HepG2 (cell line): ENCODE results near the gene KIF27. TPM values are rescaled to one million over a fixed set of nuclear protein-coding genes. Genes with fewer than 3 reads are reported as not detected.

Experiments used
- AHDC1 ChIP-seq: sonication (generic); formaldehyde crosslinking; IDR thresholded peaks from 2 replicates; pipeline ENCODE4 v1.5.1; 2020; ENCODE audit warnings: mild to moderate bottlenecking, missing genetic modification reagents, borderline replicate concordance
- CREM ChIP-seq, 2 experiments: sonication (generic) in 1 of 2; formaldehyde crosslinking in 1 of 2; IDR thresholded peaks; 2 replicates each; pipeline versions ENCODE4 v1.4.0 to v1.6.1; 2016 to 2020; ENCODE audit warnings: antibody characterized with exemption in 1 of 2, mild to moderate bottlenecking in 1 of 2, missing genetic modification reagents in 1 of 2
- ERF ChIP-seq: IDR thresholded peaks from 2 replicates; pipeline ENCODE4 v1.6.1; 2018; ENCODE audit warnings: missing biosample characterization, missing genetic modification reagents
- FIP1L1 ChIP-seq: fragments of 200-400 bp; formaldehyde crosslinking; IDR thresholded peaks from 2 replicates; pipeline ENCODE4 v1.6.1; 2018; ENCODE audit warnings: low read depth, mild to moderate bottlenecking, low read length, moderate library complexity, borderline replicate concordance; ENCODE audit not compliant: insufficient read depth
- POLR2AphosphoS5 ChIP-seq: IDR thresholded peaks from 2 replicates; pipeline ENCODE4 v1.6.1; 2012; ENCODE audit warnings: low read depth, low read length
- UBTF ChIP-seq: sonication (generic); formaldehyde crosslinking; IDR thresholded peaks from 2 replicates; pipeline ENCODE4 v1.4.0; 2020; ENCODE audit warnings: mild to moderate bottlenecking, missing genetic modification reagents
- ZBTB43 ChIP-seq: sonication (generic); formaldehyde crosslinking; conservative IDR thresholded peaks from 2 replicates; pipeline ENCODE4 v1.4.0; 2020; ENCODE audit warnings: missing genetic modification reagents
- ZNF180 ChIP-seq: sonication (generic); formaldehyde crosslinking; IDR thresholded peaks from 2 replicates; pipeline ENCODE4 v1.4.0; 2020; ENCODE audit warnings: low read depth, missing genetic modification reagents, borderline replicate concordance
- ZNF232 ChIP-seq: sonication (generic); formaldehyde crosslinking; IDR thresholded peaks from 2 replicates; pipeline ENCODE4 v1.4.0; 2020; ENCODE audit warnings: missing genetic modification reagents, borderline replicate concordance
- ZNF234 ChIP-seq: sonication (generic); formaldehyde crosslinking; conservative IDR thresholded peaks from 2 replicates; pipeline ENCODE4 v1.5.1; 2020; ENCODE audit warnings: mild to moderate bottlenecking, missing genetic modification reagents
- ZNF276 ChIP-seq: sonication (generic); formaldehyde crosslinking; IDR thresholded peaks from 2 replicates; pipeline ENCODE4 v1.4.0; 2020; ENCODE audit warnings: mild to moderate bottlenecking, low read depth, missing genetic modification reagents
- ZNF362 ChIP-seq: sonication (generic); formaldehyde crosslinking; IDR thresholded peaks from 2 replicates; pipeline ENCODE4 v1.4.0; 2020; ENCODE audit warnings: missing genetic modification reagents, mild to moderate bottlenecking, borderline replicate concordance
- ZNF430 ChIP-seq: sonication (generic); formaldehyde crosslinking; IDR thresholded peaks from 2 replicates; pipeline ENCODE4 v1.9.0; 2021; ENCODE audit warnings: mild to moderate bottlenecking, missing genetic modification reagents
- ZNF772 ChIP-seq: sonication (generic); formaldehyde crosslinking; IDR thresholded peaks from 2 replicates; pipeline ENCODE4 v1.5.0; 2020; ENCODE audit warnings: mild to moderate bottlenecking, missing genetic modification reagents
- polyA plus RNA-seq, 8 experiments: library from polyadenylated mRNA; depleted of rRNA in 3 of 8; stranded (reverse) in 7 of 8; unstranded in 1 of 8; fragments of >200 nt; fragmentation: Illumina TruSeq in 4 of 8; extraction: Trizol in 4 of 8; gene quantifications; 2 replicates each; pipeline versions ENCODE4 v1.2.1 to v1.2.3, GENCODE V29; 2011 to 2016; ENCODE audit warnings: low read depth in 4 of 8, missing spikeins in 1 of 8, mixed read lengths in 1 of 8; ENCODE audit not compliant: insufficient read depth in 1 of 8
- total RNA-seq, 5 experiments: library from RNA; depleted of rRNA; stranded (reverse); fragments of >200 nt; fragmentation: Illumina TruSeq; extraction: Trizol; gene quantifications; 2 replicates each; pipeline ENCODE4 v1.2.3, GENCODE V29; 2016; ENCODE audit warnings: low read depth in 1 of 5

Gene KIF27
- total and polyA plus RNA-seq, 2 of the 13 experiments (the other 11 are each of a cell fraction or from before 2014, with no cell fraction given): 0.95 to 4.1 TPM

GRCh38 chr9:83956436-83957247, 35.4 kb upstream of the KIF27 start (continued):
- TF ChIP-seq ZBTB43: no peak; the same call in none of the 2 replicates
- peak; percentile 89 for TF ChIP-seq POLR2AphosphoS5
- peak; percentile 87 for TF ChIP-seq UBTF (CRISPR knock-in tag)
- TF ChIP-seq ZNF362 (CRISPR knock-in tag): no peak
- TF ChIP-seq ZNF430 (CRISPR knock-in tag): peak; percentile 76; the same call in 1 of the 2 replicates
- peak; percentile 56; the same call in 1 of the 2 replicates for TF ChIP-seq ZNF772 (CRISPR knock-in tag)
- peak; percentile 55 for TF ChIP-seq CREM (IDR thresholded peaks at IDR 0.05)
- no peak for TF ChIP-seq CREM (CRISPR knock-in tag; IDR thresholded peaks at IDR 0.05)
- TF ChIP-seq ZNF232 (CRISPR knock-in tag): peak; percentile 61
- TF ChIP-seq AHDC1 (CRISPR knock-in tag): peak; percentile 25; the same call in 1 of the 2 replicates
- TF ChIP-seq ZNF234: 0 out of 2 replicates have a peak, but pooled peaks have one; percentile 42
- TF ChIP-seq ZNF180 (CRISPR knock-in tag): 0 out of 2 replicates have a peak, but pooled peaks have one; percentile 18
- TF ChIP-seq ERF (CRISPR knock-in tag): peak; percentile 68; the same call in 1 of the 2 replicates
- no peak for TF ChIP-seq FIP1L1
- TF ChIP-seq ZNF276: 0 out of 2 replicates have a peak, but pooled peaks have one; percentile 25
